GM12878 (cell line): ENCODE measurements around the gene RNASEH2B. TPM values are rescaled to one million over a fixed set of nuclear protein-coding genes. Genes with fewer than 3 reads are reported as not detected.

Experiments
- ATAC-seq: fragments of 200-7000 bp; cut with Tn5 transposase; 3 replicates; pipeline ENCODE4 v1.9.1; 2020; ENCODE audit warnings: mild to moderate bottlenecking, moderate library complexity
- BruUV-seq: library from RNA; stranded (reverse); fragments of 400-500 nt; replicated peaks from 2 replicates; lab custom pipeline; 2021; lab: Mats Ljungman, UMichigan
- CTCF ChIA-PET: fragments of 300-600 bp; sonication (Branson Sonifier 250); formaldehyde crosslinking; extraction: SDS; loops from one replicate; lab custom pipeline; 2021; ENCODE audit warnings: inconsistent platforms; lab: Yijun Ruan, JAX
- POLR2A ChIA-PET: fragments of 350-600 bp; formaldehyde crosslinking; extraction: SDS; loops from one replicate; lab custom pipeline; 2021; ENCODE audit warnings: inconsistent platforms; lab: Charles Lee
- RAD21 ChIA-PET: fragments of 300-600 bp; sonication (Branson Sonifier 250); formaldehyde crosslinking; loops from one replicate; lab custom pipeline; 2023; ENCODE audit warnings: antibody characterized with exemption; ENCODE audit not compliant: unreplicated experiment; lab: Charles Lee
- SMC1A ChIA-PET: fragments of 300-600 bp; sonication (Branson Sonifier 250); formaldehyde crosslinking; loops from one replicate; lab custom pipeline; 2023; ENCODE audit not compliant: unreplicated experiment, uncharacterized antibody; lab: Charles Lee
- DNase-seq: peaks from one replicate; pipeline ENCODE4 v3.0.0-alpha.2; 2011; ENCODE audit warnings: low read depth, low spot score
- FAIRE-seq: peaks from 3 replicates; lab custom pipeline; 2011; peaks lifted over from hg19 to GRCh38; lab: Jason Lieb, UNC
- H2AFZ ChIP-seq: 2 replicates; pipeline ENCODE4 v1.6.0; 2011; ENCODE audit warnings: low read depth, low read length, control low read depth; ENCODE audit not compliant: control insufficient read depth
- H3K27ac ChIP-seq: 2 replicates; pipeline ENCODE4 v1.5.1; 2011; ENCODE audit warnings: control low read depth; ENCODE audit not compliant: control insufficient read depth, insufficient read depth
- H3K27me3 ChIP-seq, 2 experiments: replicated peaks in 1 of 2; 2 replicates each; pipeline versions ENCODE4 v1.6.0 to v1.6.1; 2011; ENCODE audit warnings: low read length in 1 of 2; ENCODE audit not compliant: control insufficient read depth in 2 of 2, insufficient read depth in 2 of 2
- H3K36me3 ChIP-seq, 2 experiments: 2 replicates each; pipeline ENCODE4 v1.5.1; 2011; ENCODE audit warnings: low read length in 1 of 2; ENCODE audit not compliant: control insufficient read depth in 2 of 2, insufficient read depth in 2 of 2
- H3K4me1 ChIP-seq: 2 replicates; pipeline ENCODE4 v1.6.1; 2011; ENCODE audit warnings: mild to moderate bottlenecking, low read length, moderate library complexity, mixed read lengths; ENCODE audit not compliant: control insufficient read depth, insufficient read depth
- H3K4me2 ChIP-seq: 2 replicates; pipeline ENCODE4 v1.6.0; 2011; ENCODE audit warnings: control low read depth; ENCODE audit not compliant: control insufficient read depth, insufficient read depth
- H3K4me3 ChIP-seq: fragments of 200-600 bp; sonication (generic); 2 replicates; pipeline ENCODE4 v1.5.1; 2016
- H3K79me2 ChIP-seq: 2 replicates; pipeline ENCODE4 v1.6.0; 2011; ENCODE audit warnings: low read length; ENCODE audit not compliant: control insufficient read depth, insufficient read depth
- H3K9ac ChIP-seq: 2 replicates; pipeline ENCODE4 v1.8.0; 2011; ENCODE audit warnings: low read length, control low read depth, mixed read lengths; ENCODE audit not compliant: control insufficient read depth, insufficient read depth
- H3K9me3 ChIP-seq: replicated peaks from 3 replicates; pipeline ENCODE4 v1.5.1; 2011; ENCODE audit warnings: mild to moderate bottlenecking, low read length; ENCODE audit not compliant: control insufficient read depth, insufficient read depth
- H4K20me1 ChIP-seq: 2 replicates; pipeline ENCODE4 v1.6.0; 2011; ENCODE audit not compliant: control insufficient read depth, insufficient read depth
- ATF3 ChIP-seq: IDR thresholded peaks from 2 replicates; pipeline ENCODE4 v1.6.1; 2011; ENCODE audit warnings: low read depth, mild to moderate bottlenecking, low read length, moderate library complexity, borderline replicate concordance; ENCODE audit errors: extremely low read depth
- CBX3 ChIP-seq: fragments of 200-600 bp; sonication (generic); IDR thresholded peaks from 2 replicates; pipeline ENCODE4 v1.6.1; 2016; ENCODE audit warnings: low read depth, borderline replicate concordance
- CBX5 ChIP-seq: sonication (generic); IDR thresholded peaks from 2 replicates; pipeline ENCODE4 v1.6.1; 2016; ENCODE audit warnings: low read depth, moderate library complexity, mild to moderate bottlenecking, inconsistent platforms
- CEBPB ChIP-seq, 2 experiments: fragments of 150-350 bp in 1 of 2; IDR thresholded peaks; 2 replicates each; pipeline ENCODE4 v1.6.1; 2012 to 2014; ENCODE audit warnings: low read depth in 2 of 2, low read length in 2 of 2, borderline replicate concordance in 1 of 2, inconsistent platforms in 1 of 2
- CUX1 ChIP-seq: IDR thresholded peaks from 2 replicates; pipeline ENCODE4 v1.6.1; 2012; ENCODE audit warnings: improper control_type of control experiment, low read depth, low read length; ENCODE audit not compliant: insufficient replicate concordance
- ELK1 ChIP-seq: IDR thresholded peaks from 2 replicates; pipeline ENCODE4 v1.6.1; 2012; ENCODE audit warnings: low read depth, low read length, improper control_type of control experiment
- ZNF384 ChIP-seq: IDR thresholded peaks from 2 replicates; pipeline ENCODE4 v1.6.1; 2012; ENCODE audit warnings: low read depth, mild to moderate bottlenecking, low read length, improper control_type of control experiment, borderline replicate concordance
- WGBS: methylation state at CpG from one replicate; pipeline ENCODE4 v1.1.6; 2016; ENCODE audit warnings: low lambda C conversion rate; ENCODE audit not compliant: insufficient replicate concordance, insufficient coverage; ENCODE audit errors: missing lambda C conversion rate; 5-methylcytosine and 5-hydroxymethylcytosine counted together
- in situ Hi-C: fragments of 300-500 bp; cut with MboI; formaldehyde crosslinking; loops from 9 replicates; pipeline ENCODE4 v1.14.3; 2018; ENCODE audit warnings: mixed read lengths
- intact Hi-C: fragments of 100-400 bp; cut with micrococcal nuclease; formaldehyde crosslinking; loops from one replicate; pipeline ENCODE4 v1.14.2; 2022; ENCODE audit not compliant: unreplicated experiment
- polyA plus RNA-seq, 11 experiments: library from polyadenylated mRNA; depleted of rRNA in 4 of 11; unstranded in 6 of 11; stranded (reverse) in 5 of 11; fragments of >200 nt; fragmentation: Nextera tagmentation in 4 of 11; fragmentation: Illumina TruSeq in 1 of 11; extraction: Ambion mirVana in 4 of 11; extraction: Trizol in 1 of 11; gene quantifications; 1 replicate in 1 of 11; 2 replicates in 10 of 11; pipeline versions ENCODE4 v1.2.1 to v1.2.3, GENCODE V29; 2011 to 2016; ENCODE audit warnings: inconsistent platforms in 2 of 11, missing spikeins in 2 of 11, low read depth in 1 of 11
- total RNA-seq, 4 experiments: library from RNA; depleted of rRNA in 3 of 4; stranded (reverse); fragments of >200 nt in 3 of 4; fragmentation: Illumina TruSeq in 1 of 4; extraction: Trizol in 1 of 4; gene quantifications; 2 replicates each; pipeline versions ENCODE4 v1.2.1 to v1.2.3, GENCODE V29; 2013 to 2021

RNASEH2B gene
- total and polyA plus RNA-seq, 10 of the 15 experiments (the other 5 are each of a cell fraction or from before 2014, with no cell fraction given): 64.9 to 148 (median 97.3) TPM

- no TSS peak for BruUV-seq
- Histone ChIP-seq H3K27ac (no peak overlapping the region), H3K36me3 (no peaks in the 10 kb centered on the region), H3K4me3 (no peak overlapping the region), H3K4me1 (no peaks in the 10 kb centered on the region), H3K79me2 (no peaks in the 10 kb centered on the region), H3K27me3 (no peaks in the 10 kb centered on the region), H3K9me3 (no peaks in the 10 kb centered on the region), H3K9ac (no peak overlapping the region), H3K4me2 (no peak overlapping the region), H2AFZ (no peak overlapping the region), H4K20me1 (no peaks in the 10 kb centered on the region)
- SMC1A ChIA-PET: no interaction called here
- in situ Hi-C loops (no loop called here), intact Hi-C loops (no loop called here)
- WGBS: 71% methylated on average over 2 of the region's 2 CpGs
- CTCF ChIA-PET: interaction anchor here (1.6 kb wide), 1 partner anchor 38 kb away, joined by 3 read pairs; no protein-coding TSS in a partner anchor
- no peak for TF ChIP-seq ATF3
- RAD21 ChIA-PET: no interaction called here
- DNase-seq (no peak), FAIRE-seq (no peak), ATAC-seq (no peak)
- POLR2A ChIA-PET: interaction anchor here (0.6 kb wide), 1 partner anchor 61 kb away, joined by 3 read pairs; no protein-coding TSS in a partner anchor
These were observed 35.6 kb upstream of the RNASEH2B start for GRCh38 chr13:50873991-50874390.

DNA sequence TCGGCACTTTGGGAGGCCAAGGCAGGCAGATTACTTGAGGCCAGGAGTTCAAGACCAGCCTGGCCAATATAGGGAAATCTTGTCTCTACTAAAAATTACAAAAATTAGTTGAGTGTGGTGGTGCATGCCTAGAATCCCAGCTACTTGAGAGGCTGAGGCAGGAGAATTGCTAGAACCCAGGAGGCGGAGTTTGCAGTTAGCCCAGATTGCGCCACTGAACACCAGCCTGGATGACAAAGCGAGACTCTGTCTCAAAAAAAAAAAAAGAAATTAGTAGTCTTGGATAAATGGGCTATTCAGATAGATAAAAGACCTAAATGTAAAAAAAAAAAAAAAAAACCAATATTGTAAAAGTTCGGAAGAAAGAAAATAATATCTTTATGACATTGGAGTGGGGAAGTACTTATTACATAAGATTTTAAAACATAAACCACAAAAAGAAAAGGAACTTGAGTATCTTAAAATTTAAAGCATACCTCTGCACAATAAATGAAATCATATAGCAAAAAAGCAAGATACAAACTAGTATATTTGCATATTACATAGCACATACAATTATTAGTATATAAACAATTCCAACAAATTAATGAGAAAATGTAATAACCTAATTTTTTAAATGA is 26.7 kb upstream of the RNASEH2B start:
- SMC1A ChIA-PET: interaction anchor here (1.4 to 2.1 kb wide), 2 partner anchors 9 to 29 kb away, joined by 3 to 7 read pairs; no protein-coding TSS in a partner anchor
- TF ChIP-seq ELK1 (no peak), CBX3 (no peak), ZNF384 (no peak), CEBPB (IDR thresholded peaks at IDR 0.05; ENCODE audit: borderline replicate concordance in 1 of 2, low read depth in 2 of 2, low read length in 2 of 2) (no peak), CBX5 (no peak), CUX1 (no peak)

More for the DNA sequence above, 26.7 kb upstream of the RNASEH2B start:
- H3K4me1 ChIP-seq: peaks cover 5% of the 10 kb centered on the region; the same call in 1 of the 2 replicates
- no peak overlapping the region for H3K4me2 ChIP-seq
- no peak overlapping the region for H2AFZ ChIP-seq
- peaks cover 2% of the 10 kb centered on the region; the same call in 1 of the 3 replicates for H3K9me3 ChIP-seq
- ChIA-PET CTCF (no interaction called here), POLR2A (no interaction called here), RAD21 (interaction anchor here (0.6 kb wide), 1 partner anchor 23 kb away, joined by 3 read pairs; no protein-coding TSS in a partner anchor)
- WGBS: 79% methylated on average over 5 of the region's 5 CpGs
- H3K4me3 ChIP-seq: no peak overlapping the region
- in situ Hi-C loops: no loop called here
- no peaks in the 10 kb centered on the region for H3K79me2 ChIP-seq
- no peaks in the 10 kb centered on the region for H3K36me3 ChIP-seq
- intact Hi-C loops: no loop called here
- BruUV-seq: no TSS peak
- H4K20me1 ChIP-seq: no peaks in the 10 kb centered on the region
- DNase-seq (no peak), FAIRE-seq (no peak), ATAC-seq (no peak)
- no peak overlapping the region for H3K27ac ChIP-seq
- no peak overlapping the region for H3K9ac ChIP-seq
- no peaks in the 10 kb centered on the region for H3K27me3 ChIP-seq
